Liver (tissue), 3 donors: Measurements from ENCODE around the gene ZC3H12D.

Source experiments
- FOXA1 ChIP-seq: IDR thresholded peaks from 2 replicates; pipeline ENCODE4 v1.6.1; 2016; ENCODE audit warnings: antibody characterized with exemption
- GABPA ChIP-seq, 2 donors: IDR thresholded peaks in 1 of 2; conservative IDR thresholded peaks in 1 of 2; 2 replicates each; pipeline ENCODE4 v1.6.1; 2016; ENCODE audit warnings: antibody characterized with exemption in 2 of 2, mild to moderate bottlenecking in 1 of 2, moderate library complexity in 1 of 2
- HNF4G ChIP-seq: IDR thresholded peaks from 2 replicates; pipeline ENCODE4 v1.6.1; 2016; ENCODE audit warnings: antibody characterized with exemption
- JUND ChIP-seq, 2 donors: IDR thresholded peaks; 2 replicates each; pipeline ENCODE4 v1.6.1; 2016; ENCODE audit warnings: antibody characterized with exemption in 2 of 2
- NR2F2 ChIP-seq: IDR thresholded peaks from 2 replicates; pipeline ENCODE4 v1.6.1; 2016; ENCODE audit warnings: antibody characterized with exemption
- RAD21 ChIP-seq, 2 donors: IDR thresholded peaks; 2 replicates each; pipeline ENCODE4 v1.6.1; 2016; ENCODE audit warnings: antibody characterized with exemption in 2 of 2, mild to moderate bottlenecking in 2 of 2
- SP1 ChIP-seq: IDR thresholded peaks from 2 replicates; pipeline ENCODE4 v1.6.1; 2018; ENCODE audit warnings: antibody characterized with exemption, mild to moderate bottlenecking
- TAF1 ChIP-seq: conservative IDR thresholded peaks from 2 replicates; pipeline ENCODE4 v1.6.1; 2016; ENCODE audit warnings: antibody characterized with exemption, mild to moderate bottlenecking
- YY1 ChIP-seq: IDR thresholded peaks from 2 replicates; pipeline ENCODE4 v1.6.1; 2016; ENCODE audit warnings: antibody characterized with exemption, mild to moderate bottlenecking
- TF ChIP-seq, protein P1 (sequence below): fragments of 150-350 bp; IDR thresholded peaks from 2 replicates; pipeline ENCODE4 v1.5.1; 2017; ENCODE audit warnings: improper control_type of control experiment, low read depth, low read length; ENCODE audit not compliant: missing input control
- TF ChIP-seq, protein P2 (sequence below): IDR thresholded peaks from 2 replicates; pipeline ENCODE4 v1.6.1; 2016; ENCODE audit warnings: antibody characterized with exemption, mild to moderate bottlenecking
- TF ChIP-seq, protein P3 (sequence below): IDR thresholded peaks from 2 replicates; pipeline ENCODE4 v1.6.1; 2016; ENCODE audit warnings: antibody characterized with exemption
- TF ChIP-seq, protein P4 (sequence below): IDR thresholded peaks from 2 replicates; pipeline ENCODE4 v1.6.1; 2016; ENCODE audit warnings: antibody characterized with exemption
- donor health status: healthy.
- donor health status: healthy.

DNA sequence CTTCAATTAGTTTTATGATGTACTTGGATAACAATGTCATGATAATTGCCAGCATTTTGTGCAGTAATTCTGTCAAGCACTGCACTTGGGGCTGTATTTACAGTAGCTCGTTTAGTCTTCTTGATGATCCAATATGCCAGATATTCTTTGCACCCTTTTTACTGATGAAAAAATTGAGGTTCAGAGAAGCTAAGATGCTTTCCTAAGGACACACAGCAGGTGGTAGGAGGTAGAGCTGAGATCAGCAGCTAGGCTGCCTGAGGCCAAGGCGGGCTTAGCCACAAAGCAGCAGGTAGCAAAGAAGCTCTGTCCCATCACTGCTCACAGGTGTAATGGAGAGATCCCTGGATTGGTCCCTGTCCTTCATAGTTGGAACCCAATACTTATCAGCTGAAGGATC is 51.4 kb downstream of the ZC3H12D start:
- TF ChIP-seq, protein P1, sequence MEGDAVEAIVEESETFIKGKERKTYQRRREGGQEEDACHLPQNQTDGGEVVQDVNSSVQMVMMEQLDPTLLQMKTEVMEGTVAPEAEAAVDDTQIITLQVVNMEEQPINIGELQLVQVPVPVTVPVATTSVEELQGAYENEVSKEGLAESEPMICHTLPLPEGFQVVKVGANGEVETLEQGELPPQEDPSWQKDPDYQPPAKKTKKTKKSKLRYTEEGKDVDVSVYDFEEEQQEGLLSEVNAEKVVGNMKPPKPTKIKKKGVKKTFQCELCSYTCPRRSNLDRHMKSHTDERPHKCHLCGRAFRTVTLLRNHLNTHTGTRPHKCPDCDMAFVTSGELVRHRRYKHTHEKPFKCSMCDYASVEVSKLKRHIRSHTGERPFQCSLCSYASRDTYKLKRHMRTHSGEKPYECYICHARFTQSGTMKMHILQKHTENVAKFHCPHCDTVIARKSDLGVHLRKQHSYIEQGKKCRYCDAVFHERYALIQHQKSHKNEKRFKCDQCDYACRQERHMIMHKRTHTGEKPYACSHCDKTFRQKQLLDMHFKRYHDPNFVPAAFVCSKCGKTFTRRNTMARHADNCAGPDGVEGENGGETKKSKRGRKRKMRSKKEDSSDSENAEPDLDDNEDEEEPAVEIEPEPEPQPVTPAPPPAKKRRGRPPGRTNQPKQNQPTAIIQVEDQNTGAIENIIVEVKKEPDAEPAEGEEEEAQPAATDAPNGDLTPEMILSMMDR, result no peak
- TF ChIP-seq, protein P2, sequence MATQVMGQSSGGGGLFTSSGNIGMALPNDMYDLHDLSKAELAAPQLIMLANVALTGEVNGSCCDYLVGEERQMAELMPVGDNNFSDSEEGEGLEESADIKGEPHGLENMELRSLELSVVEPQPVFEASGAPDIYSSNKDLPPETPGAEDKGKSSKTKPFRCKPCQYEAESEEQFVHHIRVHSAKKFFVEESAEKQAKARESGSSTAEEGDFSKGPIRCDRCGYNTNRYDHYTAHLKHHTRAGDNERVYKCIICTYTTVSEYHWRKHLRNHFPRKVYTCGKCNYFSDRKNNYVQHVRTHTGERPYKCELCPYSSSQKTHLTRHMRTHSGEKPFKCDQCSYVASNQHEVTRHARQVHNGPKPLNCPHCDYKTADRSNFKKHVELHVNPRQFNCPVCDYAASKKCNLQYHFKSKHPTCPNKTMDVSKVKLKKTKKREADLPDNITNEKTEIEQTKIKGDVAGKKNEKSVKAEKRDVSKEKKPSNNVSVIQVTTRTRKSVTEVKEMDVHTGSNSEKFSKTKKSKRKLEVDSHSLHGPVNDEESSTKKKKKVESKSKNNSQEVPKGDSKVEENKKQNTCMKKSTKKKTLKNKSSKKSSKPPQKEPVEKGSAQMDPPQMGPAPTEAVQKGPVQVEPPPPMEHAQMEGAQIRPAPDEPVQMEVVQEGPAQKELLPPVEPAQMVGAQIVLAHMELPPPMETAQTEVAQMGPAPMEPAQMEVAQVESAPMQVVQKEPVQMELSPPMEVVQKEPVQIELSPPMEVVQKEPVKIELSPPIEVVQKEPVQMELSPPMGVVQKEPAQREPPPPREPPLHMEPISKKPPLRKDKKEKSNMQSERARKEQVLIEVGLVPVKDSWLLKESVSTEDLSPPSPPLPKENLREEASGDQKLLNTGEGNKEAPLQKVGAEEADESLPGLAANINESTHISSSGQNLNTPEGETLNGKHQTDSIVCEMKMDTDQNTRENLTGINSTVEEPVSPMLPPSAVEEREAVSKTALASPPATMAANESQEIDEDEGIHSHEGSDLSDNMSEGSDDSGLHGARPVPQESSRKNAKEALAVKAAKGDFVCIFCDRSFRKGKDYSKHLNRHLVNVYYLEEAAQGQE, result no peak
- TF ChIP-seq RAD21 (IDR thresholded peaks at IDR 0.05), result no peak
- TF ChIP-seq, protein P3, sequence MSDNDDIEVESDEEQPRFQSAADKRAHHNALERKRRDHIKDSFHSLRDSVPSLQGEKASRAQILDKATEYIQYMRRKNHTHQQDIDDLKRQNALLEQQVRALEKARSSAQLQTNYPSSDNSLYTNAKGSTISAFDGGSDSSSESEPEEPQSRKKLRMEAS, result no peak
- TF ChIP-seq, protein P4, sequence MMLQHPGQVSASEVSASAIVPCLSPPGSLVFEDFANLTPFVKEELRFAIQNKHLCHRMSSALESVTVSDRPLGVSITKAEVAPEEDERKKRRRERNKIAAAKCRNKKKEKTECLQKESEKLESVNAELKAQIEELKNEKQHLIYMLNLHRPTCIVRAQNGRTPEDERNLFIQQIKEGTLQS, result no peak
- no peak for TF ChIP-seq JUND (IDR thresholded peaks at IDR 0.05)
- TF ChIP-seq NR2F2, result no peak
- no peak for TF ChIP-seq YY1
- no peak for TF ChIP-seq TAF1
- no peak for TF ChIP-seq HNF4G
- TF ChIP-seq FOXA1, result no peak
- TF ChIP-seq GABPA (IDR thresholded peaks at IDR 0.05 in 1 of 2, conservative IDR thresholded peaks at IDR 0.05 in 1 of 2), result no peak
- no peak for TF ChIP-seq SP1
